MM.1S (cell line): ENCODE data around the gene ARL2BP.

ENCODE experiments used
- DNase-seq: peaks from one replicate; pipeline ENCODE4 v3.0.0-alpha.2; 2015
- H2AFZ ChIP-seq: fragments of 300-600 bp; sonication (generic); 2 replicates; pipeline ENCODE4 v1.6.0; 2016; ENCODE audit warnings: antibody characterized with exemption, low read length
- H3F3A ChIP-seq: fragments of 300-600 bp; sonication (generic); 2 replicates; pipeline ENCODE4 v1.6.1; 2016; ENCODE audit warnings: mild to moderate bottlenecking, antibody characterized with exemption, low read length, moderate library complexity, mixed read lengths; ENCODE audit not compliant: insufficient read depth
- H3K27ac ChIP-seq: fragments of 300-600 bp; sonication (generic); 2 replicates; pipeline ENCODE4 v1.5.1; 2016; ENCODE audit warnings: mild to moderate bottlenecking, low read length
- H3K27me3 ChIP-seq: fragments of 300-600 bp; sonication (generic); replicated peaks from 2 replicates; pipeline ENCODE4 v1.6.0; 2016; ENCODE audit warnings: low read length; ENCODE audit not compliant: insufficient read depth
- H3K36me3 ChIP-seq: fragments of 300-600 bp; sonication (generic); replicated peaks from 2 replicates; pipeline ENCODE4 v1.6.1; 2016; ENCODE audit warnings: mild to moderate bottlenecking, low read length, mixed read lengths; ENCODE audit not compliant: insufficient read depth
- H3K4me1 ChIP-seq: fragments of 300-600 bp; sonication (generic); 2 replicates; pipeline ENCODE4 v1.6.1; 2016; ENCODE audit warnings: low read length, mixed read lengths
- H3K4me2 ChIP-seq: fragments of 300-600 bp; sonication (generic); 2 replicates; pipeline ENCODE4 v1.6.0; 2016; ENCODE audit warnings: low read depth, low read length
- H3K4me3 ChIP-seq: fragments of 300-600 bp; sonication (generic); 2 replicates; pipeline ENCODE4 v1.5.1; 2016; ENCODE audit warnings: low read length, mixed read lengths
- H3K79me2 ChIP-seq: fragments of 300-600 bp; sonication (generic); 2 replicates; pipeline ENCODE4 v1.6.1; 2016; ENCODE audit warnings: mixed run types, low read length, mixed read lengths
- H3K9ac ChIP-seq: fragments of 300-600 bp; sonication (generic); 2 replicates; pipeline ENCODE4 v1.6.1; 2016; ENCODE audit warnings: low read length, mixed read lengths
- H3K9me2 ChIP-seq: fragments of 300-600 bp; sonication (generic); replicated peaks from 2 replicates; pipeline ENCODE4 v1.6.1; 2016; ENCODE audit warnings: mild to moderate bottlenecking, low read length, mixed read lengths; ENCODE audit not compliant: insufficient read depth
- H3K9me3 ChIP-seq: fragments of 300-600 bp; sonication (generic); replicated peaks from 2 replicates; pipeline ENCODE4 v1.6.1; 2016; ENCODE audit warnings: mild to moderate bottlenecking, low read length, mixed read lengths; ENCODE audit not compliant: insufficient read depth
- H4K20me1 ChIP-seq: fragments of 300-600 bp; sonication (generic); 2 replicates; pipeline ENCODE4 v1.6.1; 2016; ENCODE audit warnings: mild to moderate bottlenecking, low read length, moderate library complexity, mixed read lengths; ENCODE audit not compliant: insufficient read depth
- CTCF ChIP-seq: fragments of 300-600 bp; sonication (generic); IDR thresholded peaks from 2 replicates; pipeline ENCODE4 v1.5.1; 2016; ENCODE audit warnings: antibody characterized with exemption, low read length, mixed read lengths
- EZH2 ChIP-seq: fragments of 300-600 bp; sonication (generic); optimal IDR thresholded peaks from 2 replicates; pipeline ENCODE3; 2017; ENCODE audit warnings: low read depth, mild to moderate bottlenecking, antibody characterized with exemption, low read length, mixed read lengths
- EZH2phosphoT487 ChIP-seq: fragments of 300-600 bp; sonication (generic); IDR thresholded peaks from 2 replicates; pipeline ENCODE4 v1.6.1; 2018; ENCODE audit warnings: antibody characterized with exemption, low read length

ARL2BP gene

DNA sequence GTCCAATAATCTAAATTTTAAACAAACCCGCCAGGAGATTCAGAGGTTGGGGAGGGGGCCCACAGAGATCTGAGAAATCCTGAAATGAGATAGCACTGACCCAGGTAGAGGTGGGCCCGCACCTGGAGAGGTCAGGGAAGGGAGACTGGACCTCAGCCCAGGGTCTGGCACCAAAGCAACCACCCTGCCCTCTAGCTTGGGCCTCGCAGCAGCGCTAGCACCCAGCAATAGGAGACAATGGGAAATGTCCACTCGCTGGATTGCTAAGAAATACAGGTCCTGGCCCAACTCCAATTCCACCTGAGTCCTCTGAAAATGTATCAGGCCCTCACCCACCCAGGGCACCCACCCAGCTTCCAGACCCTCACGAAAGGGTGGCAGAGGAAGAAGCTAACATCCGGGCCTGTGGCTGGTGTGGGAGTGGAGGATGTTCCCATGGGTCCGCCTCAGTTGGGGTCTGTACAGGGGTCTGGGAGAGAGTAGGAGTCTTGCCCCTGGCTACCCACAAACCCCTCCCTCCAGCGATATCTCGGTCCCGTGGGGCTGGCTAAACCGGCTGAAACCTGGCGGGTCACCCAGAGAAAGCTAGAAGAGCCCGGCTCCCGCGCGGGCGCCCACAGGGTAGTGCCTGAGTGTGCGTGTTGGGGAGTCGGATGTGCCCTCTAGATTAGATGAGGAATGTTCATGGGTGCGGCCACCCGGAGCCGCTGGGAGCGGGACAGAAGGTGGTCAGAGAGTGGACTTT lies 38.3 kb downstream of the ARL2BP start:
- H3K9me3 ChIP-seq = no peaks in the 10 kb centered on the region
- no peak for TF ChIP-seq EZH2phosphoT487
- TF ChIP-seq EZH2 = no peak
- no peak for TF ChIP-seq CTCF
- no peaks in the 10 kb centered on the region for H3K79me2 ChIP-seq
- no peak overlapping the region for H3K4me2 ChIP-seq
- no peak for DNase-seq
- H3K9me2 ChIP-seq = no peaks in the 10 kb centered on the region
- no peak overlapping the region for H3K4me3 ChIP-seq
- H3K9ac ChIP-seq = no peak overlapping the region
- no peaks in the 10 kb centered on the region for H3K36me3 ChIP-seq
- no peaks in the 10 kb centered on the region for H3F3A ChIP-seq
- H4K20me1 ChIP-seq = no peaks in the 10 kb centered on the region
- H3K27me3 ChIP-seq = no peaks in the 10 kb centered on the region
- H2AFZ ChIP-seq = no peak overlapping the region
- no peaks in the 10 kb centered on the region for H3K4me1 ChIP-seq
- H3K27ac ChIP-seq = no peak overlapping the region

GRCh38 chr16:57283959-57284208 lies 38.8 kb downstream of the ARL2BP start:
- H3K9ac ChIP-seq = no peak overlapping the region
- no peak for TF ChIP-seq CTCF
- no peak for TF ChIP-seq EZH2phosphoT487
- TF ChIP-seq EZH2 = no peak
- H3K9me2 ChIP-seq = no peaks in the 10 kb centered on the region
- no peaks in the 10 kb centered on the region for H3F3A ChIP-seq
- H3K9me3 ChIP-seq = no peaks in the 10 kb centered on the region
- no peak overlapping the region for H3K4me3 ChIP-seq
- no peaks in the 10 kb centered on the region for H3K4me1 ChIP-seq
- H3K4me2 ChIP-seq = peak overlapping the region; percentile 97; the same call in 1 of the 2 replicates
- no peak overlapping the region for H3K27ac ChIP-seq
- H3K27me3 ChIP-seq = no peaks in the 10 kb centered on the region
- H3K36me3 ChIP-seq = no peaks in the 10 kb centered on the region
- no peaks in the 10 kb centered on the region for H3K79me2 ChIP-seq
- no peaks in the 10 kb centered on the region for H4K20me1 ChIP-seq
- no peak for DNase-seq
- no peak overlapping the region for H2AFZ ChIP-seq

GRCh38 chr16:57284209-57284951 lies 39.3 kb downstream of the ARL2BP start, which contains the start of gene PLLP:
Gene PLLP, minus strand, starts transcription at chr16:57284672. Its CDS starts 132 bp downstream, at chr16:57284540.
- Histone ChIP-seq H3K9me3 (no peaks in the 10 kb centered on the region), H3K27ac (no peak within 1 kb of the TSS), H3K4me1 (0 out of 2 replicates have a peak, but pooled peaks cover 1% of the 10 kb centered on the region), H2AFZ (peak within 1 kb of the TSS; percentile 60), H3K9ac (peak within 1 kb of the TSS; percentile 24; the same call in 1 of the 2 replicates), H3K36me3 (no peaks in the 10 kb centered on the region), H4K20me1 (no peaks in the 10 kb centered on the region), H3K79me2 (no peaks in the 10 kb centered on the region), H3F3A (no peaks in the 10 kb centered on the region; the same call in 1 of the 2 replicates), H3K27me3 (no peaks in the 10 kb centered on the region), H3K9me2 (no peaks in the 10 kb centered on the region), H3K4me3 (peak within 1 kb of the TSS; percentile 67), H3K4me2 (peak within 1 kb of the TSS; percentile 97)
- TF ChIP-seq CTCF (no peak), EZH2phosphoT487 (no peak), EZH2 (no peak)
- DNase-seq = no peak
